ENCODE data around the gene ARHGAP12.

GRCh38 chr10:31912898-31913850 lies 15.5 kb downstream of the ARHGAP12 start:
- no peak for TF ChIP-seq CTCF (IDR thresholded peaks at IDR 0.05)
- TF ChIP-seq POLR2A (IDR thresholded peaks at IDR 0.05): no peak
- no peak for TF ChIP-seq POLR2AphosphoS5 (IDR thresholded peaks at IDR 0.05)
